ENCODE results near the gene CDK19. TPM values are rescaled to one million over a fixed set of nuclear protein-coding genes. Genes with fewer than 3 reads are reported as not detected.
"Not testable (repeated sequence)": the region's sequence is repeated elsewhere in the genome, so short reads cannot be mapped to it uniquely, and the experiment has no call there.

CDK19 gene
- total RNA-seq, 1 donor from 2014 or later: 41.1 TPM

- peak; percentile 11 for DNase-seq (ENCODE audit: low spot score)
These were observed 1.7 kb downstream of the CDK19 start for GRCh38 chr6:110813338-110814101.

- DNase-seq (ENCODE audit: low spot score): no peak
These were observed 2.5 kb downstream of the CDK19 start for GRCh38 chr6:110812719-110813118.

GRCh38 chr6:110810896-110811586 is 4.2 kb downstream of the CDK19 start:
- no peak for DNase-seq (ENCODE audit: low spot score)

GRCh38 chr6:110809792-110810191 is 5.5 kb downstream of the CDK19 start:
- no peak for DNase-seq (ENCODE audit: low spot score)

- not testable (repeated sequence) for DNase-seq (ENCODE audit: low spot score)
These were observed 13.1 kb downstream of the CDK19 start for GRCh38 chr6:110802175-110802574.

GRCh38 chr6:110800839-110801196 is 14.5 kb downstream of the CDK19 start:
- DNase-seq (ENCODE audit: low spot score): no peak

GRCh38 chr6:110800196-110800838 is 15.0 kb downstream of the CDK19 start:
- no peak for DNase-seq (ENCODE audit: low spot score)

- no peak for DNase-seq (ENCODE audit: low spot score)
These were observed 15.6 kb downstream of the CDK19 start for GRCh38 chr6:110799655-110800054.

- DNase-seq (ENCODE audit: low spot score): no peak
These were observed 16.1 kb downstream of the CDK19 start for GRCh38 chr6:110799189-110799588.

GRCh38 chr6:110795271-110795670 is 20.0 kb downstream of the CDK19 start:
- no peak for DNase-seq (ENCODE audit: low spot score)

- DNase-seq (ENCODE audit: low spot score): no peak
These were observed 28.6 kb downstream of the CDK19 start for GRCh38 chr6:110786696-110787095.

- DNase-seq (ENCODE audit: low spot score): no peak
These were observed 29.0 kb downstream of the CDK19 start for GRCh38 chr6:110786271-110786670.

- DNase-seq (ENCODE audit: low spot score): no peak
These were observed 30.7 kb downstream of the CDK19 start for GRCh38 chr6:110784610-110784979.

GRCh38 chr6:110781522-110782214 is 33.6 kb downstream of the CDK19 start:
- DNase-seq (ENCODE audit: low spot score): no peak

- no peak for DNase-seq (ENCODE audit: low spot score)
These were observed 36.9 kb downstream of the CDK19 start for GRCh38 chr6:110778333-110778732.

GRCh38 chr6:110777636-110778035 is 37.6 kb downstream of the CDK19 start:
- DNase-seq (ENCODE audit: low spot score): no peak

GRCh38 chr6:110776413-110776812 is 38.9 kb downstream of the CDK19 start:
- DNase-seq (ENCODE audit: low spot score): no peak

- DNase-seq (ENCODE audit: low spot score): no peak
These were observed 45.3 kb downstream of the CDK19 start for GRCh38 chr6:110769923-110770322.

GRCh38 chr6:110768057-110768456 is 47.2 kb downstream of the CDK19 start:
- DNase-seq (ENCODE audit: low spot score): no peak

- DNase-seq (ENCODE audit: low spot score): no peak
These were observed 53.9 kb downstream of the CDK19 start for GRCh38 chr6:110761371-110761770.

GRCh38 chr6:110760589-110760988 is 54.7 kb downstream of the CDK19 start:
- no peak for DNase-seq (ENCODE audit: low spot score)

- DNase-seq (ENCODE audit: low spot score): not testable (repeated sequence)
These were observed 55.2 kb downstream of the CDK19 start for GRCh38 chr6:110760098-110760497.
